CD14-positive monocyte (primary cell): Measurements from ENCODE around the gene TGM2. TPM values are rescaled to one million over a fixed set of nuclear protein-coding genes. Genes with fewer than 3 reads are reported as not detected.

Experiments used
- DNase-seq, 3 donors: peaks; one replicate each; pipeline ENCODE4 v3.0.0-alpha.2; 2011 to 2022
- H2AFZ ChIP-seq: 2 replicates; pipeline ENCODE4 v1.6.0; 2012; ENCODE audit warnings: mild to moderate bottlenecking, low read depth, low read length, inconsistent platforms; ENCODE audit not compliant: insufficient read depth, poor library complexity, severe bottlenecking
- H3K27ac ChIP-seq, 2 donors: 1 replicate in 1 of 2; 2 replicates in 1 of 2; pipeline ENCODE4 v1.5.1; 2012 to 2013; ENCODE audit warnings: low read length in 2 of 2, control low read depth in 1 of 2, inconsistent platforms in 1 of 2, low read depth in 1 of 2, mild to moderate bottlenecking in 1 of 2
- H3K27me3 ChIP-seq, 2 donors: one replicate each; pipeline versions ENCODE4 v1.6.0 to v1.6.1; 2011 to 2013; ENCODE audit warnings: low read length in 2 of 2; ENCODE audit not compliant: control insufficient read depth in 2 of 2, insufficient read depth in 2 of 2
- H3K36me3 ChIP-seq, 2 donors: replicated peaks in 1 of 2; 1 replicate in 1 of 2; 2 replicates in 1 of 2; pipeline versions ENCODE4 v1.5.1 to v1.6.1; 2012 to 2013; ENCODE audit warnings: low read length in 2 of 2, control low read depth in 1 of 2, inconsistent platforms in 1 of 2, mild to moderate bottlenecking in 1 of 2; ENCODE audit not compliant: insufficient read depth in 2 of 2, control insufficient read depth in 1 of 2
- H3K4me1 ChIP-seq, 2 donors: 1 replicate in 1 of 2; 2 replicates in 1 of 2; pipeline versions ENCODE4 v1.5.1 to v1.6.1; 2012 to 2013; ENCODE audit warnings: low read length in 2 of 2, control low read depth in 1 of 2, inconsistent platforms in 1 of 2, mild to moderate bottlenecking in 1 of 2, moderate library complexity in 1 of 2; ENCODE audit not compliant: insufficient read depth in 2 of 2, control insufficient read depth in 1 of 2
- H3K4me2 ChIP-seq: replicated peaks from 2 replicates; pipeline ENCODE3; 2012; ENCODE audit warnings: low read length, moderate library complexity, mild to moderate bottlenecking; ENCODE audit not compliant: poor library complexity, severe bottlenecking; ENCODE audit errors: extremely low read depth
- H3K4me3 ChIP-seq, 3 experiments: fragments of 200-600 bp in 1 of 3; sonication (generic) in 1 of 3; replicated peaks in 1 of 3; 1 replicate in 2 of 3; 2 replicates in 1 of 3; pipeline ENCODE4 v1.5.1; 2011 to 2013; ENCODE audit warnings: low read length in 3 of 3, mild to moderate bottlenecking in 3 of 3, control low read depth in 2 of 3, low read depth in 2 of 3, inconsistent platforms in 1 of 3, moderate library complexity in 1 of 3
- H3K79me2 ChIP-seq: 2 replicates; pipeline ENCODE4 v1.6.0; 2012; ENCODE audit warnings: mild to moderate bottlenecking, control low read depth, inconsistent platforms, low read length, moderate library complexity; ENCODE audit not compliant: insufficient read depth
- H3K9ac ChIP-seq: 2 replicates; pipeline ENCODE4 v1.6.0; 2017; ENCODE audit warnings: low read length, mild to moderate bottlenecking; ENCODE audit not compliant: insufficient read depth, poor library complexity, severe bottlenecking
- H3K9me3 ChIP-seq, 2 donors: replicated peaks in 1 of 2; 1 replicate in 1 of 2; 2 replicates in 1 of 2; pipeline versions ENCODE4 v1.5.1 to v1.6.1; 2012 to 2013; ENCODE audit warnings: low read length in 2 of 2, control low read depth in 1 of 2; ENCODE audit not compliant: control insufficient read depth in 1 of 2, insufficient read depth in 1 of 2
- H4K20me1 ChIP-seq: 2 replicates; pipeline ENCODE4 v1.6.0; 2012; ENCODE audit warnings: mild to moderate bottlenecking, low read length, control low read depth, moderate library complexity; ENCODE audit not compliant: insufficient read depth
- H3K27ac Mint-ChIP-seq, 7 donors: one replicate each; pipeline ENCODE4 v1.8.0; 2020; ENCODE audit warnings: mild to moderate bottlenecking in 7 of 7, mixed read lengths in 7 of 7, moderate library complexity in 6 of 7, inconsistent platforms in 2 of 7
- H3K27me3 Mint-ChIP-seq, 3 donors: one replicate each; pipeline ENCODE4 v1.8.0; 2021 to 2022; ENCODE audit warnings: low read depth in 3 of 3, mild to moderate bottlenecking in 3 of 3, mixed read lengths in 3 of 3, moderate library complexity in 3 of 3, inconsistent platforms in 1 of 3
- H3K36me3 Mint-ChIP-seq, 2 donors: one replicate each; pipeline ENCODE4 v1.8.0; 2020; ENCODE audit warnings: mixed read lengths in 2 of 2, inconsistent platforms in 1 of 2, mild to moderate bottlenecking in 1 of 2
- H3K4me1 Mint-ChIP-seq: one replicate; pipeline ENCODE4 v1.8.0; 2020; ENCODE audit warnings: mild to moderate bottlenecking, mixed read lengths
- H3K4me3 Mint-ChIP-seq, 2 donors: one replicate each; pipeline ENCODE4 v1.8.0; 2020; ENCODE audit warnings: mild to moderate bottlenecking in 2 of 2, mixed read lengths in 2 of 2, moderate library complexity in 1 of 2
- H3K9me3 Mint-ChIP-seq, 7 donors: one replicate each; pipeline ENCODE4 v1.8.0; 2020 to 2022; ENCODE audit warnings: mixed read lengths in 7 of 7, mild to moderate bottlenecking in 6 of 7, moderate library complexity in 6 of 7, inconsistent platforms in 2 of 7
- WGBS: methylation state at CpG from one replicate; pipeline ENCODE4 v1.1.5; 2013; ENCODE audit warnings: missing lambda C conversion rate; ENCODE audit not compliant: insufficient coverage; 5-methylcytosine and 5-hydroxymethylcytosine counted together
- intact Hi-C, 2 donors: fragments of 100-400 bp; cut with micrococcal nuclease; formaldehyde crosslinking; loops; one replicate each; pipeline versions ENCODE4 v1.15.0 to v1.15.1; 2023
- polyA plus RNA-seq, 3 donors: library from polyadenylated mRNA; depleted of rRNA in 1 of 3; unstranded in 2 of 3; stranded (reverse) in 1 of 3; fragments of 300-500 nt in 2 of 3; fragments of >200 nt in 1 of 3; fragmentation: Illumina TruSeq in 2 of 3; gene quantifications; 1 replicate in 2 of 3; 2 replicates in 1 of 3; pipeline ENCODE4 v1.2.3, GENCODE V29; 2012 to 2021
- TF ChIP-seq, protein P1 (sequence below): fragments of 200-600 bp; IDR thresholded peaks from one replicate; pipeline ENCODE4 v1.8.0; 2022; ENCODE audit warnings: antibody characterized with exemption, mild to moderate bottlenecking

Gene TGM2
- polyA plus RNA-seq, 3 donors: 0.47 to 1.7 (median 1.6) TPM

DNA sequence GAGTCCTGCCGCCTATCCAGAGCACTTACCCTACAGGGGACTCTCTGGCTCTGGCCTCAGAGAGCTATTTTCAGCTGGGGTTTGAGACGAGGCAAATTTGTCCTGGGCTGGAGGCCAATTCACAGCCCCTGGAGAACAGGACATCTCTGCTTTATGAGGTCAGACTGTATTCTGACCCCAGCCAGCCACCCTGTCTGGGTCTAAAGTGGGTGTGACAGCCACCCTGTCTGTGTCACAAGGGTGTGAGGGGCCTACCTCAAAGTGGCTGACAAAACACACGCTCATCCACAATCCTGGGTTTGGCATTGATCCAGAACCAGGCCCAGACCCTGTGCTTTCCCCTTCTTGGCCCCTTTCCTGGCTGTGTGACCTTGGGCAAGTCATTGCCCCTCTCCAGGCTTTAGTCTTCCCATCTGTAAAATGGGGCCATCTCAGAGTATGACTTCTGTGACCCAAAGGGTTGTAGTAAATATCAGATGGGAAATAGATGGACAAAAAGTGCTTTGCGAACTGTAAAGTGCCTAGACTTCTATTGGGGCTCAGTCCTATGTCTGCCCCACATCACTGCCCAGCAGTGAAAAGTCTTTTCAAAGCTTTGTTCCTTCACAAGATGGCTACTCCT is 44.1 kb upstream of the TGM2 start:
- TF ChIP-seq, protein P1, sequence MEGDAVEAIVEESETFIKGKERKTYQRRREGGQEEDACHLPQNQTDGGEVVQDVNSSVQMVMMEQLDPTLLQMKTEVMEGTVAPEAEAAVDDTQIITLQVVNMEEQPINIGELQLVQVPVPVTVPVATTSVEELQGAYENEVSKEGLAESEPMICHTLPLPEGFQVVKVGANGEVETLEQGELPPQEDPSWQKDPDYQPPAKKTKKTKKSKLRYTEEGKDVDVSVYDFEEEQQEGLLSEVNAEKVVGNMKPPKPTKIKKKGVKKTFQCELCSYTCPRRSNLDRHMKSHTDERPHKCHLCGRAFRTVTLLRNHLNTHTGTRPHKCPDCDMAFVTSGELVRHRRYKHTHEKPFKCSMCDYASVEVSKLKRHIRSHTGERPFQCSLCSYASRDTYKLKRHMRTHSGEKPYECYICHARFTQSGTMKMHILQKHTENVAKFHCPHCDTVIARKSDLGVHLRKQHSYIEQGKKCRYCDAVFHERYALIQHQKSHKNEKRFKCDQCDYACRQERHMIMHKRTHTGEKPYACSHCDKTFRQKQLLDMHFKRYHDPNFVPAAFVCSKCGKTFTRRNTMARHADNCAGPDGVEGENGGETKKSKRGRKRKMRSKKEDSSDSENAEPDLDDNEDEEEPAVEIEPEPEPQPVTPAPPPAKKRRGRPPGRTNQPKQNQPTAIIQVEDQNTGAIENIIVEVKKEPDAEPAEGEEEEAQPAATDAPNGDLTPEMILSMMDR: no peak
- H3K36me3 Mint-ChIP-seq: no peaks in the 10 kb centered on the region
- intact Hi-C loops: no loop called here

GRCh38 chr20:38208523-38208922 is 43.5 kb upstream of the TGM2 start:
- Histone ChIP-seq H3K27me3 (no peaks in the 10 kb centered on the region), H4K20me1 (no peaks in the 10 kb centered on the region), H3K9me3 (no peaks in the 10 kb centered on the region), H3K9ac (no peak overlapping the region), H3K79me2 (no peaks in the 10 kb centered on the region), H3K36me3 (no peaks in the 10 kb centered on the region), H3K27ac (no peak overlapping the region), H3K4me3 (no peak overlapping the region), H2AFZ (no peak overlapping the region), H3K4me2 (no peak overlapping the region), H3K4me1 (peaks cover 23 to 31% of the 10 kb centered on the region in 2 donors)
- H3K36me3 Mint-ChIP-seq: no peaks in the 10 kb centered on the region
- intact Hi-C loops: no loop called here
- TF ChIP-seq, protein P1: no peak
- H3K4me3 Mint-ChIP-seq: no peak overlapping the region
- peaks cover 1 to 2% (median 1%) of the 10 kb centered on the region in 3 donors for H3K27me3 Mint-ChIP-seq
- WGBS: 89% methylated on average over 2 of the region's 3 CpGs
- H3K27ac Mint-ChIP-seq: peak overlapping the region in 2 of 7 donors; percentile 30 to 50
- peaks cover 0 to 2% (median 0%) of the 10 kb centered on the region in 7 donors for H3K9me3 Mint-ChIP-seq
- H3K4me1 Mint-ChIP-seq: peaks cover 39% of the 10 kb centered on the region
- DNase-seq: no peak

More for the DNA sequence above, 44.1 kb upstream of the TGM2 start:
- Mint-ChIP-seq H3K4me1 (peaks cover 35% of the 10 kb centered on the region), H3K4me3 (no peak overlapping the region), H3K27ac (peak overlapping the region in 2 of 7 donors; percentile 30 to 40), H3K9me3 (peaks cover 0 to 2% (median 0%) of the 10 kb centered on the region in 7 donors), H3K27me3 (peaks cover 1 to 5% (median 4%) of the 10 kb centered on the region in 3 donors)
- no peak for DNase-seq
- Histone ChIP-seq H3K79me2 (no peaks in the 10 kb centered on the region), H3K27me3 (no peaks in the 10 kb centered on the region), H3K4me2 (no peak overlapping the region), H3K4me3 (no peak overlapping the region), H4K20me1 (no peaks in the 10 kb centered on the region), H3K27ac (no peak overlapping the region), H3K36me3 (no peaks in the 10 kb centered on the region), H3K4me1 (peaks cover 23 to 31% of the 10 kb centered on the region in 2 donors), H3K9ac (no peak overlapping the region), H3K9me3 (no peaks in the 10 kb centered on the region), H2AFZ (no peak overlapping the region)
- WGBS: 76% methylated on average over 3 of the region's 4 CpGs
